Sciatic nerve (tissue), 1 donor: ENCODE data around the gene GNL3. TPM values are rescaled to one million over a fixed set of nuclear protein-coding genes. Genes with fewer than 3 reads are reported as not detected.

Experiments
- total RNA-seq: library from RNA; stranded (reverse); fragmentation: NEBNext Ultra II Directional; extraction: Animal tissue kit (Norgen Biotek cat#: 25700); gene quantifications from one replicate; pipeline ENCODE4 v1.2.1, GENCODE V29; 2021
- donor health status: DM: no; HTN: no; CAD: no.

Gene GNL3
- total RNA-seq, 1 donor from 2014 or later = 55.4 TPM

Other genes with a start within 250 kb of the GNL3 start
- gene SEMA3G, start 240.9 kb upstream of the GNL3 start, total RNA-seq = 38.3 TPM
- gene TNNC1, start 232.0 kb upstream of the GNL3 start, total RNA-seq = 205 TPM
- gene NISCH, start 230.4 kb upstream of the GNL3 start, total RNA-seq = 163 TPM
- gene STAB1, start 190.7 kb upstream of the GNL3 start, total RNA-seq = 256 TPM
- gene NT5DC2, start 152.2 kb upstream of the GNL3 start, total RNA-seq = 78.3 TPM
- 16.0 TPM for gene UQCC5, start 149.4 kb upstream of the GNL3 start, total RNA-seq
- 82.0 TPM for gene PBRM1, start 119 bp upstream of the GNL3 start, total RNA-seq
- gene GLT8D1, start 19.8 kb downstream of the GNL3 start, total RNA-seq = 55.8 TPM
- 60.0 TPM for gene SPCS1, start 20.1 kb downstream of the GNL3 start, total RNA-seq
- 31.4 TPM for gene NEK4, start 84.9 kb downstream of the GNL3 start, total RNA-seq
- not detected for gene ITIH1, start 91.6 kb downstream of the GNL3 start, total RNA-seq
- 22.0 TPM for gene ITIH3, start 108.8 kb downstream of the GNL3 start, total RNA-seq
- 16.3 TPM for gene ITIH4, start 144.6 kb downstream of the GNL3 start, total RNA-seq
- 23.9 TPM for gene MUSTN1, start 149.0 kb downstream of the GNL3 start, total RNA-seq
- 22.6 TPM for gene STIMATE, start 211.5 kb downstream of the GNL3 start, total RNA-seq